ENCODE data around the gene TXLNB. TPM values are rescaled to one million over a fixed set of nuclear protein-coding genes. Genes with fewer than 3 reads are reported as not detected.

Gene TXLNB
- total RNA-seq, result not detected in 2 replicates
- long read RNA-seq, result 0 reads

GRCh38 chr6:139291813-139292619 is at the start of gene TXLNB:
TSS of gene TXLNB (minus strand) at chr6:139291998. CDS start at chr6:139288899, 3,099 bp downstream.
- Mint-ChIP-seq H3K36me3 (ENCODE audit: insufficient read depth) (peaks cover 1% of the 10 kb centered on the region), H3K9me3 (ENCODE audit: low read depth) (peaks cover 10% of the 10 kb centered on the region), H3K27me3 (no peaks in the 10 kb centered on the region), H3K4me3 (ENCODE audit: low read depth) (no peak within 1 kb of the TSS), H3K27ac (no peak within 1 kb of the TSS), H3K4me1 (ENCODE audit: low read depth) (peaks cover 9% of the 10 kb centered on the region)
- no peak for TF ChIP-seq CTCF (IDR thresholded peaks at IDR 0.05; ENCODE audit: unreplicated experiment)
- no peak for DNase-seq (ENCODE audit: low spot score, unreplicated experiment)

GRCh38 chr6:139341060-139341459 is 49.3 kb upstream of the TXLNB start:
- Mint-ChIP-seq H3K4me3 (ENCODE audit: low read depth) (no peak overlapping the region), H3K9me3 (ENCODE audit: low read depth) (peaks cover 3% of the 10 kb centered on the region), H3K4me1 (ENCODE audit: low read depth) (no peaks in the 10 kb centered on the region), H3K27ac (no peak overlapping the region), H3K27me3 (no peaks in the 10 kb centered on the region), H3K36me3 (ENCODE audit: insufficient read depth) (no peaks in the 10 kb centered on the region)
- no peak for DNase-seq (ENCODE audit: low spot score, unreplicated experiment)
- TF ChIP-seq CTCF (IDR thresholded peaks at IDR 0.05; ENCODE audit: unreplicated experiment), result no peak

GRCh38 chr6:139338795-139339194 is 47.0 kb upstream of the TXLNB start:
- Mint-ChIP-seq H3K9me3 (ENCODE audit: low read depth) (peaks cover 3% of the 10 kb centered on the region), H3K27me3 (no peaks in the 10 kb centered on the region), H3K27ac (no peak overlapping the region), H3K36me3 (ENCODE audit: insufficient read depth) (no peaks in the 10 kb centered on the region), H3K4me3 (ENCODE audit: low read depth) (no peak overlapping the region), H3K4me1 (ENCODE audit: low read depth) (no peaks in the 10 kb centered on the region)
- TF ChIP-seq CTCF (IDR thresholded peaks at IDR 0.05; ENCODE audit: unreplicated experiment), result no peak
- DNase-seq (ENCODE audit: low spot score, unreplicated experiment), result no peak

GRCh38 chr6:139337830-139338229 is 46.0 kb upstream of the TXLNB start:
- Mint-ChIP-seq H3K27ac (no peak overlapping the region), H3K9me3 (ENCODE audit: low read depth) (peaks cover 3% of the 10 kb centered on the region), H3K4me1 (ENCODE audit: low read depth) (no peaks in the 10 kb centered on the region), H3K27me3 (no peaks in the 10 kb centered on the region), H3K36me3 (ENCODE audit: insufficient read depth) (no peaks in the 10 kb centered on the region), H3K4me3 (ENCODE audit: low read depth) (no peak overlapping the region)
- DNase-seq (ENCODE audit: low spot score, unreplicated experiment), result no peak
- TF ChIP-seq CTCF (IDR thresholded peaks at IDR 0.05; ENCODE audit: unreplicated experiment), result no peak

GRCh38 chr6:139337001-139337400 is 45.2 kb upstream of the TXLNB start:
- H3K27me3 Mint-ChIP-seq, result no peaks in the 10 kb centered on the region
- no peak overlapping the region for H3K4me3 Mint-ChIP-seq (ENCODE audit: low read depth)
- no peak for TF ChIP-seq CTCF (IDR thresholded peaks at IDR 0.05; ENCODE audit: unreplicated experiment)
- H3K36me3 Mint-ChIP-seq (ENCODE audit: insufficient read depth), result no peaks in the 10 kb centered on the region
- H3K4me1 Mint-ChIP-seq (ENCODE audit: low read depth), result no peaks in the 10 kb centered on the region
- DNase-seq (ENCODE audit: low spot score, unreplicated experiment), result no peak
- peaks cover 3% of the 10 kb centered on the region for H3K9me3 Mint-ChIP-seq (ENCODE audit: low read depth)
- H3K27ac Mint-ChIP-seq, result no peak overlapping the region
